Smooth muscle cell of the brain vasculature (primary cell): ENCODE data around the gene MAP2K3.

Experiments used
- DNase-seq: peaks from one replicate; pipeline ENCODE4 v3.0.0-alpha.2; 2012; ENCODE audit warnings: low read depth, low spot score

The MAP2K3 gene

GRCh38 chr17:21282231-21282630 lies 2.3 kb upstream of the MAP2K3 start:
- peak; percentile 70 for DNase-seq

DNA sequence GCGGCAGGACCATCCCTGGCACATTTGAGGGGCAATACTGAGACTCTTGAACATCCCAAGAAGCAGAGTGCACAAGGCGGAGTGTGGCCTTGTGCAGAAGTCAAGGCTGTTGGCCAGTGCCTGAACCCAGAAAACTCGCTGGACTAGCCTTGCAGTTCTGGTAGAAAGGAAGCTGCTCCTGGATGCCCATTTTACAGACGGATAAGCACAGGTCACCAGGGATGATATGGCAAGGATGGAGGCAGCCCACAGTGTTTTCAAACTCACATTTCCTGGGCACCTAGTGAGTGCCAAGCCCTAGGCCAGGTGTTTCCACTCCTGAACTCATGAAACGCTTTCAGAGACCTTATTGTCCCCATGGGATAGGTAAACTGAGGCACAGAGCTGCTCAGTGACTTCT lies 1.7 kb upstream of the MAP2K3 start:
- DNase-seq: no peak

GRCh38 chr17:21283482-21284318 lies 811 bp upstream of the MAP2K3 start:
- no peak for DNase-seq

DNA sequence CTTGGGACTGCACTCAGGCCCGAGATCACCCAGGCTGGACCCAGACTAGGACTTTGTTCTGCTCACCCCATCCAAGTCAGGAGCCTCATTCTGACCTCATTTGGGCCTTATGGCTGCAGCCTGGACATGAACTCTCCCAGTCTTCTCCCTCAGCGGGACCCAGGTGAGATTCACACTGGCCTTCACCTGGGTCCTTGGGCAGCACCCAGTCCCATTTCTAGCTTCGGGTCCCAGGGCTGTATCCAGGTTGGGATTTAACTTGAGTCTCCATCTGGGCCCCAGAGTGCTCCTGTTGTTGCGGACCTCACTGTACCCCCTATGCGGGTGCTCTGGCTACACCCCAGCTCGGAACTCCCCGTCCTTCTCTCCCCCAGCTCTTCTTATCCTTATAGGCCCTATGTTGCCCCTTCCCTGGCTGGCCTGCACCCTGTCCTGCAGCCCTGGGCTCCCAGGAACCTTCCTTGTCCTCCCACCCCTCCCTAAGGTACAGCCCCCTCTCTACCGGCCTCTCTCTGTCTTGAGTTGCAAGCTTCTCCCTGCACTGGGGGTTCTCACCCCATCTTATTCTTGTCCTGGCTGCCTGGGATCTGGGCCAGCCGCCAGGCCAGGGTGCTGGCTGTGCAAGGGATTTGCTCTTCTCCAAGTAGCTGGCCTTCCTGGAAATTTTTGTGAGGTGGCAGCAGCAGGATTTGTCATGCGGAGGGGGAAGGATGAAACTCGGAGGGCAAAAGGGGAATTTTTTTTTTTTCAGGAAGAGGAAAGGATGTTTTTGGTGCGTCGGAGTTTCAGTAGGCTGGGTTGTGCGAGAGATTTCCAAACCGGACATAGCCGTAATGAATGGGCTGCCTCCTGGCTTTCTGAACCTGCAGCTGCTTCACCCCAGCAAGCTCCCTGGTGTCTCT lies 904 bp downstream of the MAP2K3 start:
- no peak for DNase-seq

DNA sequence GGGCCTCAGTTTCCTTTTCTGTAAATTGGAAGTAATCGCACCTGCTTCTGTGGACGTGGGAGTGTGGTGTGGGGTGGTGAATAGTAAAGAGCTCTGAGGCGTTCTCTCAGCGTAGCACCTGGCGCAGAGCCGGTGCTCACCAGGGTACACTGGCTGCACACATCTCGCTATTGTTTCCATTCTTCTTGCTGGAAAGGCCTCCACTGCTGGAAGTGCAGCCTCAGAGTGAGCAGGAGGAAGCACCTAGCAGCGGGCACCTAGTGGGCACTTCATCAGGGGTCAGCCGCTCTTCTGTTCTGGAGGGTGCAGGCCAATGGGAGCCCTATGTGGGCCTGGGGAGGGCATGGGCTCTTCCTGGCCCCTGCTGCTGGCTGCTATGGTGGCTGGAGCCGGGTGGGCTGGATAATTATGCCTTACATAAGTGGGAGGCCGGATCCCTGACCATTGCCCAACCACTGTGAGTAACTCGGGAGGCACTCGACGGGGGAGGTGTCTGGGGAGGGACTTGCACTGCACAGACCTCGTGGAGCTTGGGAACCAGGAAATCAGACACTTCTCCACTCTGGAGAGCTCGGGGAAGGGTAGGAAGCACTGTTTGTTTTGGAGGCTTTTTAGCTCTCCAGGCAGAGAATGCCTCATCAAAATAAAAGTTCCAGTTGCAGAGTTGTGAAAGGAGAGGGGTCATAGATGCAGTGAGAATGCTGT lies 1.7 kb downstream of the MAP2K3 start:
- peak; percentile 93 for DNase-seq

DNA sequence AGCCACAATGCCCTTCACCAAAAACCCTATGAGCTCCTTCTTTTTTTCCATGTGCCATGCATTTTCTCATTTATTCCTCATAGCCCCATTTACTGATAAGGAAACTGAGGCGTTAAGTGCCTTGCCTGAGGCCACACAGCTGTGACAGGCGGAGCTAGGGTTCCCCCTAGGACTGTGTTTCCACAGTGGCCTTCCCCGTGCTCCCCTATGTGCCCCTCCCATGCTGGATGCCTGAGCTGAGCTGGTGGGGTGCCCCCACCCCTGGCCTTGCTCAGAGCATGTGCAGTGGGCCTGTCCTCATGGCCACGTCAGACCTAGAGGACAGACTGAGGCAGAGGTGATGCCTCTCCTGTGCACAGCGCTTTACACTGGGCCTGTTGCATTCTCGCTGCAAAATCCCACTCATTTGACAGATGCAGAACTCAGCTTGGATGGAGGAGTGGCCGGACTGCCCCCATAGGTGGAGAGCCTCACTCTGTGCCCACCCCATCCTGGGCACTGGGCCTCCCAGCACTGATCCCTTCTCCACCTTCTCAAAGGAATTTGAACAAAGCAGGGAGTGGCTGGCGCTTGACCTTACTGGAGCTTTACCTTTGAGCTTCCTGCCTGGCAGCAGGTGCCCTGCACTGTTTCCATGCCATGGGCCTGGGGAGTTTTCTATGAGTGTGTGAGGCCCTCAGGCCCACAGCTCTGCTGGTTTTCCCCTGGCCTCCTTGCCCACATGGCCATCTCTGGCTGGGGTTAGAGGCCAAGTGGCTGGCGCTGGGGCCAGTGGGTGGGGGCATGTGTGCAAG lies 2.6 kb downstream of the MAP2K3 start:
- no peak for DNase-seq

- peak; percentile 74 for DNase-seq
Observed at GRCh38 chr17:21287703-21288449, 3.4 kb downstream of the MAP2K3 start.

DNA sequence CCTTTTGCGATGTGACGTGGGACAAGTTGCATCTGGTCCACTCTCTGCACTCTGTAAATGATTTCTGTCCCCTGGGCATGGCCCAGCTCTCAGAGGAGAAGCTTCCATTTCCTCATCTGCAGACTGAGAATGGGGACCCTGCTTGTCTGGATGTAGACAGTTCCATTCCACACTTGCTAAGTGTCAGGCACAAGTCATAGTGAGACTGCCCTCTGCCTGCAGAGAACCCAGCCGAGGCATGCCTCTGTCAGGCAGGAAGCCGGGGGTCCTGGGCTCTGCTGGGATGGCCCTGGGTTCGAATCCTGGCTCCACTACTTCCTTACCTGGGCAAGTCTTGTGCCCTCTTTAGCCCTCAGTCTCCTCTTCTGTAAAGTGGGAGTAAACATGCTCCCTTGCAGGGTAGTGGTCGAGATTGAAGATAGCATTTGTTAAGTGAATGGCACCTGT lies 4.1 kb downstream of the MAP2K3 start:
- no peak for DNase-seq

DNA sequence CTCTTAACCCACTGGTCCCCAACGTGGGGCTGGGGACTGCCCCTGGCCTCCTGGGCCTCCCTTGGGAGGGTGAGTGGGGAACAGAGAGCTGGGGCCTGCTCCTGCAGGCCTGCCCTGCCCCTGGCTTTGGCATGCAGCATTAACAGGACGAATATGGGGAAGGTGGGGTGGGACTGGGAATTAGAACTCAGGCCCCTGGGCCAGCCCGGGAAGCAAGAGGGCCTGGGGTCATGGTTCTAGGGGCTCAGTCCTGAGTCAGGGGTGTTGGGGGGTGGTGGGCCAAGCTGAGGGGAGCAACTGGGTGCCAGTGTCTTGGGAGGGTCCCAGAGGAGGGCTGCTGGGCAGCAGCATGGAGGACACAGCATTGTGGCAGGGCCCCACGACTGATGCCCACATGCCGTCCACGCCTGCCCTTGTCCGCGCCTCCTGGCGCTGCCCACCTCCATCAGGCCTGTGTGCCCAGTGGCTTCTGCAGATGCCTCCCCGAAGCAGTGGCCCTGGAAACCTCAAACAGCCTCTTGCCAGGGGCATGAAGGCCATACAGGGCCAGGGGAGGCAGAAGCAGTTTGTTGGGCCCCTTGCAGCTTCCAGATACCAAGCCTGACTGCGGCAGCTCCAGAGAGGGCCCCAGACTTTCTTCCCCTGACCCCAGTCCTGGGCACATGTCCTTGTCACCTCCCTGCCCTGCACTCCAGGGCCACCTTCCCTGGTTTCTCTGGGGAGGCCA lies 4.8 kb downstream of the MAP2K3 start:
- no peak for DNase-seq

- no peak for DNase-seq
Observed at GRCh38 chr17:21289902-21290571, 5.5 kb downstream of the MAP2K3 start.

- DNase-seq: no peak
Observed at GRCh38 chr17:21291357-21291756, 6.8 kb downstream of the MAP2K3 start.

DNA sequence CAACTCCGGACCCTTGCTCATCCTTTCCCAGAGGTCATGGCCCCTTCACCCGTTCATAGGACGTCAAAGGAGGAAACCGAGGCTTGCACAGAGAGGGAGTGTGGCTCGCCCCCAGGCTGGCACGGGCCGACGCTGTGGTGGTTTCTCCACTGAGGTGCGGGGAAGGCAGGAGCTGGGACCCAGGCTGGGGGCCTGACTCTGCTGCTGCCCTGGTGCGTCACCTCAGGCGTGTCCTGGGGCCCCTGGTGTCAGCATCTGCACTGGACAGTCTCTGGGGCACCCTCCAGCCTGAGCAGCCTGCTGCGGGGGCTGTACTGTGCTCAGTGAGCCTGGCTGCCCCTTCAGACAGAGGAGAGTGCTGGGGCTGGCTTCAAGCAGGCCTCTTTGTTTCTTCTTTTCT lies 7.4 kb downstream of the MAP2K3 start:
- DNase-seq: no peak

- DNase-seq: no peak
Observed at GRCh38 chr17:21292867-21293830, 8.6 kb downstream of the MAP2K3 start.

DNA sequence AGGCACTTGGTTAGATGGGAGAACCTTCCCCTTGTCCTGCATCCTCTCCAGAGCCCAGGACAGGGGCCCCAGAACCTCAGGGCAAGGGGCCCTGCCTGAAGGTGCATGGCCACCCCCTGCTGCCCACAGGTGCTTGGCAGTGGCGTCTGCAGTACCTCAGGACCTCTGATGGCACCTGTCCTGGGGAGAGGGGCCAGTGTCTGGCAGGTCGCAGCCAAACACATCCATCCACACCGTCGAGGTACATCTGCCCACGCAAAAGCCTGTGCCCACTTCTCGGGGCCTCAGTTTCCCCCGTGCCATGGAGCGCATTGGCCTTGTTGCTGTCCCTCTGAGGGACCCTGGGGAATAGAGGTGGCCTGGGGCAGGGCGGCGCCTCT lies 9.3 kb downstream of the MAP2K3 start:
- DNase-seq: no peak

- DNase-seq: no peak
Observed at GRCh38 chr17:21294321-21295035, 10.0 kb downstream of the MAP2K3 start.

- DNase-seq: no peak
Observed at GRCh38 chr17:21295036-21295952, 10.8 kb downstream of the MAP2K3 start.
